Prostate gland (tissue), 2 donors: ENCODE measurements around the gene RPTOR.
"Not testable (repeated sequence)": the region's sequence is repeated elsewhere in the genome, so short reads cannot be mapped to it uniquely, and the experiment has no call there.

ENCODE experiments used
- CTCF ChIP-seq, 4 experiments: fragments of 200-600 bp in 2 of 4; fragments of 450-650 bp in 2 of 4; sonication (generic) in 2 of 4; IDR thresholded peaks; 1 replicate in 3 of 4; 2 replicates in 1 of 4; pipeline ENCODE4 v1.5.1; 2016 to 2019; ENCODE audit warnings: antibody characterized with exemption in 4 of 4, mild to moderate bottlenecking in 2 of 4, moderate library complexity in 2 of 4
- POLR2A ChIP-seq: fragments of 450-650 bp; IDR thresholded peaks from one replicate; pipeline ENCODE4 v1.6.1; 2016; ENCODE audit warnings: antibody characterized with exemption, mild to moderate bottlenecking

- not testable (repeated sequence) for TF ChIP-seq POLR2A; CTCF (IDR thresholded peaks at IDR 0.05)
Observed at GRCh38 chr17:80875480-80875995, 330.9 kb downstream of the RPTOR start.
